Left lung (tissue), 10 donors: ENCODE measurements around the gene ADAM33. TPM values are rescaled to one million over a fixed set of nuclear protein-coding genes. Genes with fewer than 3 reads are reported as not detected.

ENCODE experiments used
- ATAC-seq: fragments of 200-7000 bp; cut with Tn5 transposase; one replicate; pipeline ENCODE4 v1.9.1; 2020; ENCODE audit warnings: moderate library complexity
- DNase-seq, 4 donors: peaks; one replicate each; pipeline ENCODE4 v3.0.0-alpha.2; 2013 to 2020
- H3K27ac ChIP-seq, 2 donors: fragments of 200-600 bp; sonication (generic) in 1 of 2; one replicate each; pipeline versions ENCODE4 v1.5.0 to v1.8.0; 2020 to 2021
- H3K27me3 ChIP-seq, 2 donors: fragments of 200-600 bp; sonication (generic) in 1 of 2; one replicate each; pipeline versions ENCODE4 v1.5.0 to v1.8.0; 2020 to 2021
- H3K36me3 ChIP-seq, 2 donors: fragments of 200-600 bp; sonication (generic) in 1 of 2; one replicate each; pipeline versions ENCODE4 v1.5.0 to v1.8.0; 2020 to 2021
- H3K4me1 ChIP-seq, 2 donors: fragments of 200-600 bp; one replicate each; pipeline ENCODE4 v1.8.0; 2021
- H3K4me3 ChIP-seq, 2 donors: fragments of 200-600 bp; sonication (generic) in 1 of 2; one replicate each; pipeline versions ENCODE4 v1.5.0 to v1.8.0; 2020 to 2021; ENCODE audit warnings: mild to moderate bottlenecking in 1 of 2
- H3K9me3 ChIP-seq, 2 donors: fragments of 200-600 bp; sonication (generic) in 1 of 2; one replicate each; pipeline versions ENCODE4 v1.5.0 to v1.8.0; 2020 to 2021
- intact Hi-C, 2 donors: fragments of 100-400 bp; cut with DNase I; formaldehyde crosslinking; loops; one replicate each; pipeline versions ENCODE4 v1.11.2 to v1.14.2; 2022
- polyA plus RNA-seq, 6 donors: library from polyadenylated mRNA; unstranded; fragments of 120-200 nt; gene quantifications; one replicate each; pipeline ENCODE4 v1.2.1, GENCODE V29; 2013; ENCODE audit not compliant: insufficient read length in 6 of 6
- total RNA-seq, 2 donors: library from RNA; stranded (reverse); fragmentation: NEBNext Ultra II Directional; extraction: Animal tissue kit (Norgen Biotek cat#: 25700); gene quantifications; one replicate each; pipeline ENCODE4 v1.2.1, GENCODE V29; 2021
- TF ChIP-seq, protein P1 (sequence below), 2 donors: fragments of 200-600 bp; sonication (generic) in 1 of 2; IDR thresholded peaks; one replicate each; pipeline versions ENCODE4 v1.5.0 to v1.8.0; 2021; ENCODE audit warnings: antibody characterized with exemption in 2 of 2
- donor health status: DM: no; HTN: yes; CAD: no.
- donor health status: DM: no; HTN: no; CAD: no.

Gene ADAM33
- total and polyA plus RNA-seq, 8 donors, result 7.4 to 18.6 (median 11.6) TPM

DNA sequence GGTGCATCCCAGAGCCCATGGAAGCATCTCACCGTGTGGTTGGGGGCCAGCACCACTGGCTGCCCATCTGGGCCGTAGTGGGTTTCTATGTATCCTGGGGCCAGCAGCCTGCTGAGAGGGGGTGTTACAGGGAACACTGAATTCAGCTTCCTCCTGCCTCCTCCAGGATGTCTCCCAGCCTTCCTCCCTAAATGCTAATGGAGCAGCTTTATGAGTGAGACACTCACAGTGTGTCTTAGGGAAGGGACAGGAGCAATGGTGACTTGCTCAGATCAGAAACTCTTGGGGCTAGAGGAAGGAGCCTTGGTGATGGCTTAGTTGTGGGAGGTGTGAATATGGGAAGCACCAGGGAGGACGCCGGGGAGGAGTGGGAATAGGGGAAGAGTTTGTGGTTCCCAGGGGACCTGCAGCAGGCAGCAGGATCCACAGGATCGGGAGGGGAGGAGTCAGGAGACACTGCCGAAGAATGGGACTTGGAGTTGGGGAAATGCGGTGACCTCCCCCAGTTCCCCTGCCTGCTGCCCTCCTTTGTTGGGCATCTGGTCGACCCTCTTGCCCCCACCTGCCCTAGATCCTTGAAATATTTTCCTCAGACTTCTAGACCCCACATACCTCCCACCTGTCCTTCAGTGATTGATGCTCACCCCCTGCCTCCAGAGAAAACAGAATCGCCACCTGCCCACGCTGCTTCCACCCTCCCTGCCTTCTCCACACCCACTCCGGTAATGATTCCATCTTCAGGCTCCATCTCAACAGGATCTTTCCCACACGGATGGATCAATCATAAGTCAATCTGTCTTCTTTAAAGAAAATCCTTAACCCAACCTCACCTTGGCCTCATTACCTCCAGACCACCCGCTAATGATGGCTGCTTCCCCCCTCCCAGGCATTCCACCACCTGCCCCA is 6.6 kb downstream of the ADAM33 start:
- Histone ChIP-seq H3K9me3 (no peaks in the 10 kb centered on the region), H3K36me3 (no peaks in the 10 kb centered on the region), H3K27ac (no peak overlapping the region), H3K4me1 (peaks cover 2 to 20% of the 10 kb centered on the region in 2 donors), H3K27me3 (peaks cover 36 to 80% of the 10 kb centered on the region in 2 donors), H3K4me3 (no peak overlapping the region)
- ATAC-seq (no peak), DNase-seq (no peak)
- TF ChIP-seq, protein P1, sequence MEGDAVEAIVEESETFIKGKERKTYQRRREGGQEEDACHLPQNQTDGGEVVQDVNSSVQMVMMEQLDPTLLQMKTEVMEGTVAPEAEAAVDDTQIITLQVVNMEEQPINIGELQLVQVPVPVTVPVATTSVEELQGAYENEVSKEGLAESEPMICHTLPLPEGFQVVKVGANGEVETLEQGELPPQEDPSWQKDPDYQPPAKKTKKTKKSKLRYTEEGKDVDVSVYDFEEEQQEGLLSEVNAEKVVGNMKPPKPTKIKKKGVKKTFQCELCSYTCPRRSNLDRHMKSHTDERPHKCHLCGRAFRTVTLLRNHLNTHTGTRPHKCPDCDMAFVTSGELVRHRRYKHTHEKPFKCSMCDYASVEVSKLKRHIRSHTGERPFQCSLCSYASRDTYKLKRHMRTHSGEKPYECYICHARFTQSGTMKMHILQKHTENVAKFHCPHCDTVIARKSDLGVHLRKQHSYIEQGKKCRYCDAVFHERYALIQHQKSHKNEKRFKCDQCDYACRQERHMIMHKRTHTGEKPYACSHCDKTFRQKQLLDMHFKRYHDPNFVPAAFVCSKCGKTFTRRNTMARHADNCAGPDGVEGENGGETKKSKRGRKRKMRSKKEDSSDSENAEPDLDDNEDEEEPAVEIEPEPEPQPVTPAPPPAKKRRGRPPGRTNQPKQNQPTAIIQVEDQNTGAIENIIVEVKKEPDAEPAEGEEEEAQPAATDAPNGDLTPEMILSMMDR (IDR thresholded peaks at IDR 0.05), result no peak
- intact Hi-C loops, result no loop called here

DNA sequence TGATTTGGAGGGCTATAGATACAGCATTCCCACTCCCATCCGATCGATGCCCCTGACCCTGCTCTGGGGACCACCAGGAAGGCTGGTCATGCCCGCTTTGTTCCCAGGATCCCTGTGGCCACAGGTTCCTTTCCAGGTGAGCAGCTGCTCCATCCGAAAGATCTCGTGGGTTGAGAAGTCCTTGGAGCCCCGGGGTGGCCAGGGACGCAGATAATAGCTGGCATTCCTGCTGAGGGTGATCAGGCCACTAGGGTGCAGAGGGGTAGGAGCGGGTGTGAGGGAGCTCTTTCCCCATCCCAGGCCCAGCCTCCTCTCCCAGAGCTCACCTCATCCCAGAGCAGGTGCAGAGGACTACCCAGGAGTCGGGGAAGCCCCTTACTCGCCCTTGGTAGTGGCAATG is 7.4 kb downstream of the ADAM33 start:
- TF ChIP-seq, protein P1 (IDR thresholded peaks at IDR 0.05), result no peak
- H3K27ac ChIP-seq, result no peak overlapping the region
- peaks cover 36 to 79% of the 10 kb centered on the region in 2 donors for H3K27me3 ChIP-seq
- intact Hi-C loops, result no loop called here
- no peak overlapping the region for H3K4me3 ChIP-seq
- no peaks in the 10 kb centered on the region for H3K9me3 ChIP-seq
- ATAC-seq (no peak), DNase-seq (no peak)
- no peaks in the 10 kb centered on the region for H3K36me3 ChIP-seq
- H3K4me1 ChIP-seq, result peaks cover 2 to 20% of the 10 kb centered on the region in 2 donors

DNA sequence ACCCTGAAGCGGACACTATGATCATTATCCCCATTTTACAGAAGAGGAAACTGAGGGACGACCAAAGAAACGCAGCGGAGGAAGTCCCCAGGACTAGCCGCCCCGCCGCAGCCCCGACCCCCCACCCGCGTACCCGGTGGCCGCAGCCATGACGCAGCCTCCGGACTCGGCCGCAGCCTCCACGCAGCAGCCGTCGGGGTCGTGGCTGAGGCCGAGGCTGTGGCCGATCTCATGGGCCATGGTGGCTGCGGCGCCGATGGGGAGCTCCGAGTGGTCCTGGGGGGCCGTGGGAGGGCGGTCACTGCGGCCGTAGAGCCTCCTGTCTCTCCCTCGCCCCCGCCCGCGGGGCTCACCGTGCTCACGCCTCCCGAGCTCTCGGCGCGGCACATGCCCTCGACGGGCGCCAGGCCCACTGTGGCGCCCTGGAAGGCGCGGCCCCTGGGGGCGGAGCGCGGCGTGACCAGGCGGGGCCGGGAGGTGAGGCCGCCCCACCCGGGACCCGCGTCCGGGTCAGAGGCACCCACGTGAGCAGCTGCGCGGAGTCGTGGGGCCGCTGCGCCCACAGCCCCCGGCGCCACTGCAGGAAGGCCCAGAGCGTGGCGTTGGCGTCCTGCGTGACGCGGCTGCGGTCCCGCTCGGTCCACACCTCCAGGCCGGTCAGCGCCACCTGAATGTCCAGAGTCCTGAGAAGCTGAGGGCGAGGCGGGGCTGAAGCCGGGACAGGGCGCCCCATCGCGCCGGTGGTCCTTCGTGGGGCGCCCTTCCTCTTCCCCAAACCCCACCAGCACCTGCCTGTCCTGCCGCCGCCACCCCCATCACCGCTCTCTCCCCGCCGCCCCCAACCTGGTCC is 8.4 kb downstream of the ADAM33 start:
- peaks cover 2 to 20% of the 10 kb centered on the region in 2 donors for H3K4me1 ChIP-seq
- H3K4me3 ChIP-seq, result no peak overlapping the region
- peaks cover 36 to 83% of the 10 kb centered on the region in 2 donors for H3K27me3 ChIP-seq
- ATAC-seq (no peak), DNase-seq (no peak)
- no peak overlapping the region for H3K27ac ChIP-seq
- no peaks in the 10 kb centered on the region for H3K36me3 ChIP-seq
- intact Hi-C loops, result no loop called here
- TF ChIP-seq, protein P1 (IDR thresholded peaks at IDR 0.05), result no peak
- no peaks in the 10 kb centered on the region for H3K9me3 ChIP-seq

DNA sequence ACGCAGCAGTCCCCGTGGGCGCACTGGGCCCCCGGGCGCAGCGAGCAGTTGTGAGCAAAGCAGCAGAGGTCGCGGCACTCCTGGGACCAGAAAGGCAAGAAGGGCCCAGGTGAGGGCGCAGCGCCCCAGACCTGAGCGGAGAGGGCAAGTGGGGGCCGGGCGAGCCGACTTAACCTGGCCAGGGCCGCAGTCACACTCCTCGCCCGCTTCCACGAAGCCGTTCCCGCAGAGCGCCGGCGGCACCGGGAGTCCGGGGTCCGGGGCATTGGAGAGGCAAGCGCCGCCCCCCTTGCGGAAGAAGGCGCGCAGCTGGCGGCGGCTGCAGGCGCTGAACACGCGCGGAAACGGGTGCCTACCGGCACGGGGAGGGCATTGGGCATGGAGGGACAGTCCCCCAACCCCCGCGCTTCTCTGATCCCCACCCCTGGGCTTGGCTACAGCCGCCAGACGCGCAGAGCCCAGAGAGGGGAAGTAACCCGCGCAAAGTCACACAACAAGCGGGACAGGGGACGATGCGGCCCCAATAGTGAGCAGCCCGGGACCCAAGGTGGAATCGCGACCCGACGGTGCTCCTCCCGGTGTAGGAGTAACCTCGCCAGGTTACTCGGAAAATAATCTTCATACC is 9.2 kb downstream of the ADAM33 start:
- intact Hi-C loops, result no loop called here

More for the DNA sequence above, 9.2 kb downstream of the ADAM33 start:
- H3K9me3 ChIP-seq, result no peaks in the 10 kb centered on the region
- peaks cover 36 to 83% of the 10 kb centered on the region in 2 donors for H3K27me3 ChIP-seq
- ATAC-seq (no peak), DNase-seq (no peak)
- H3K27ac ChIP-seq, result no peak overlapping the region
- peaks cover 2 to 20% of the 10 kb centered on the region in 2 donors for H3K4me1 ChIP-seq
- TF ChIP-seq, protein P1 (IDR thresholded peaks at IDR 0.05), result no peak
- no peak overlapping the region for H3K4me3 ChIP-seq
- no peaks in the 10 kb centered on the region for H3K36me3 ChIP-seq
